ENCODE measurements around the gene CALN1.

The CALN1 gene

GRCh38 chr7:71784781-71785180 is 627.4 kb downstream of the CALN1 start:
- no peak for DNase-seq (ENCODE audit: low read depth)

DNA sequence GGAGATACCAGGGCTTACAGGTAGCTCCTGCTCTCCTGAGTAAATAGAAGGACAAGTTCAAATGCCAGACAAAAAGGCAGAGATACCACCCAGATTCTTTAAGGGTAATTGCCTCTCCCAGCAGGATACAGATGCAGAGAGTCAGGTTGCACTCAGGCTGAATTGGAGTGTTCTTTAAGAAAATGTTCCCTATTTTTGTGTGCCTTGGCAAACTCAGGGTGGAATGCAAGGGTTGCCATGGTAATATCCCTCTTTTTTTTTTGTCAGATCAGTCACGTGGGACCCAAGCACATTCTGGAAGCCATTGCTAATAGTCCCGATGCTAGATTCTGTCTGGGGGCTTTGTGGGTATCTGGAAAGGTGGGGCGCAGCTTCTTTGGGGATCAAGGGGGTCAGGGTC is 628.0 kb downstream of the CALN1 start:
- no peak for DNase-seq (ENCODE audit: low read depth)

DNA sequence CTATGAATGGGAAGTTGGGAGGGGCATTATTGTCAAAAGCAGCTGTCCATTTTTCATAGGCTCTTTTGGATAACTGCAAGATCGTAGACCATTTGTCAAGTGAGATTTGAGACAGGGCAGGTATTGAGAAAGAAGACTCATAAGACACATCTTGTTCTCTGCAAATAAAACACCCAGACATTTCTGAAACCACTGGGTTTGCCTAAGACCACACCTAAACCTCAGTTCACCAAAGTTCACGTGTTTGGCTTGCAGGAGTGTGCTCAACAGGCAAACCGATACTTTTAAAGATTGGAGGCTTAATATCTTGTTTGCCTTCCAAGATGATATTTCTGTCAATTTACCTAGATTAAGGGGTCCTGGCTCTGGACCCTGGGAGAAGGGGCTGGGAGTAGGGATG is 628.4 kb downstream of the CALN1 start:
- DNase-seq (ENCODE audit: low read depth), result no peak

GRCh38 chr7:71782051-71782450 is 630.1 kb downstream of the CALN1 start:
- no peak for DNase-seq (ENCODE audit: low read depth)

DNA sequence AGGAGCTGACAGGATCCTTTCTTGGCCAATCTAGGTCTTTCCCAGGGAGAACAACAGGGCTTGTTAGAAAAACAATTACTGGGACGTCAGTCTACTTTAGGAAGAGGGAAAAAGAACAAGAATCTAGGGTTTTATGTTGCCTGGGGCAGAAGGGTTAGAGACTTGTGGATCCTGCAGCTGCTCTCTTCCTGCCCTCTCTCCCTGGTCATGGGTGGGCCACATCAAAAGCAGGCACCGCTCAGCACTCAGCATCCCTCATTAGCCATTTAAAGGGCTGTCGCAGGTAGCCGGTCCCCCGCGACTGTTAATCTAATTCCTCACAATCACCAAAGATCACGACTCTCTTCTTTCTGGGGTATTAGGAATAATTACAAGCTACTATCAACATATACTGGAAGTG is 631.9 kb downstream of the CALN1 start:
- DNase-seq (ENCODE audit: low read depth), result no peak

DNA sequence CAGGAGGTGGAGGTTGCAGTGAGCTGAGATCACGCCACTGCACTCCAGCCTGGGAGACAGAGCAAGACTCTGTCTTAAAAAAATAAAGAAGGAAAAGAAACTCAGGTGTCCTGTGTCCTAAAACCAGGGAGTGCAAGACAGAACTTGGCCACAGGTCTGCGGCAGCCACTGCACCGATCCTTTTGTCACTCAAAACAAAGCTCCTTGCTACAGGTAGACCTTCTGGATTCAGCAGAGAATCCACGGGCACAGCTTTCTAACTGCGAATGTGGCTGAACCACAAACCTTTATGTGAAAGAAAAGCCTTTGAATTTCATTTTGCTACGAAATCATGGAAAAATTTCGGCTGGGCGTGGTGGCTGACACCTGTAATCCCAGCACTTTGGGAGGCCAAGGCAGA is 634.9 kb downstream of the CALN1 start:
- DNase-seq (ENCODE audit: low read depth), result no peak

GRCh38 chr7:71776726-71777125 is 635.4 kb downstream of the CALN1 start:
- no peak for DNase-seq (ENCODE audit: low read depth)

DNA sequence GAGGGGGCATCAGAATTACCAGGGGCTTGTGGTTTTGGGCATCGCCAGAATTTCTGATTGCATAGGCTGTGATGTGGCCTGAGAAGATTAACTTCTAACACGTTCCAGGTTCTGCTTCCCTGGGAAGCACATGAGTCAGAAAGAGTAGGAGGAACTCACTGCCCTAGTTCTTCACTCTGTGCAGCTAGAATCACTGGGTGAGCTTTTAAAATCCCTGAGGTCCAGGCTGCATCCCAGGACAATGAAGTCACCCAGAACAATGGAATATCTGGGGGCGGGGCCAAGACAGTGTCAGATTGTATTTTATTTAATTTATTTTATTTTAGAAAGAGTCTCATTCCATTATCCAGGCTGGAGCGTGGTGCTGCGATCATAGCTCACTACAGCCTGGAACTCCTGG is 636.5 kb downstream of the CALN1 start:
- no peak for DNase-seq (ENCODE audit: low read depth)

DNA sequence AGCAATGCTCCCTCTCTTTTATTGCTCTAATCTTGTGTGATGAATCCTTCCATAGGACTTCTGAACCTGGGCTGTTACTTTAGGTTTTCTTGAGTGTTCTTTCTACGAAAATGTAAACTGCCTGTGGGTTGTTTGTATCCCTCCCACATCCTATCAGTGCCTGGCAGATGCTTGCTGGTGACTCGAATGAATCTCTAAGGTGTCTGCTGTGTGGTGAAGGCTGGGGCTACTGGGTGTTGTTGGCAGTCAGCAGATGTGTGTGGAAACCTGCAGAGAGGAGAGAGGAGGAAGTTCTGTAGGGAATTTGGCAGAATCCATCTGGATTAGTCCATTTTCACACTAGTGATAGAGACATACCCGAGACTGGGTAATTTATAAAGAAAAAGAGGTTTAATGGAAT is 639.4 kb downstream of the CALN1 start:
- DNase-seq (ENCODE audit: low read depth), result no peak

DNA sequence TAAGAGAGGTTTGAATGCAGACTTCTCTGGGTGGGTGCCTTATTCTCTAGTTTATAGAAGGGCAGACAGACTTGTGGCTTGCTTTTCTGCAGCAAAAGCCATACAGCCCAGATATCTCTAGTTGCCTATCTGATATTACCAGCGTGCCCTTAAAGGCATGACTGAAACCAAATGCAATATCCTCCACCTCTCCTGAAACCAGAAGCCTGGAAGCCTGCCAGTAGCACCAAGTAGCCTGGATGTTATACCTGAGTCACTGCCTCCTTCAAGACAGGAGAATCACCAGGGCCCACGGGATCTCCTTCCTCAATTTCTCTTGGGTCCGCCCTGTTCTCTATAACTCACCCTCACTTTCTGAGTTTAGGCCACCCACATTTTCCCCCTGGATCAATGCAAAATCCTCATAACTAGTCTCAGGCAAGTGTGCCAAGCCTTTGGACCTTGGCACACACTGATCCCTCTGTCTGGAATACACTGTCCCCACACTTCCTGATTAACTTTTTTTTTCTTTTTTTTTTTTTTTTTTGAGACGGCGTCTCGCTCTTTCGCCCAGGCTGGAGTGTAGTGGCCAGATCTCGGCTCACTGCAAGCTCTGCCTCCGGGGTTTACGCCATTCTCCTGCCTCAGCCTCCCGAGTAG is 641.8 kb downstream of the CALN1 start:
- DNase-seq (ENCODE audit: low read depth), result no peak

DNA sequence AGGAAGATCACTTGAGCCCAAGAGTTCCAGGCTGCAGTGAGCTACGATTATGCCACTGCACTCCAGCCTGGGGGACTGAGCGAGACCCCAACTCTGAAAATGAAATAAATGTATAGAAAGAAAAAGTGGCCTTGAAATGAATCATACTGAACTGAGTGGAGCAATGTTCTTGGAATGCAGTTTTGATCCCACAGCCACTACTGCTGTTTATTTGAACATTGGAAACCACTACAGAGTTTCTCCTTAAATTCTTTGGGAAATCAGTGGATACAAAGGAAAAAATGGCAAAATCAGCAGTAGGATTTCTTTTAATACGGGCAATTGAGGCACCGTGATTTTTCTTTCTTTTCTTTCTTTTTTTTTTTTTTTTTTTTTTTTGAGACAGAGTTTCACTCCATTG is 642.8 kb downstream of the CALN1 start:
- no peak for DNase-seq (ENCODE audit: low read depth)

DNA sequence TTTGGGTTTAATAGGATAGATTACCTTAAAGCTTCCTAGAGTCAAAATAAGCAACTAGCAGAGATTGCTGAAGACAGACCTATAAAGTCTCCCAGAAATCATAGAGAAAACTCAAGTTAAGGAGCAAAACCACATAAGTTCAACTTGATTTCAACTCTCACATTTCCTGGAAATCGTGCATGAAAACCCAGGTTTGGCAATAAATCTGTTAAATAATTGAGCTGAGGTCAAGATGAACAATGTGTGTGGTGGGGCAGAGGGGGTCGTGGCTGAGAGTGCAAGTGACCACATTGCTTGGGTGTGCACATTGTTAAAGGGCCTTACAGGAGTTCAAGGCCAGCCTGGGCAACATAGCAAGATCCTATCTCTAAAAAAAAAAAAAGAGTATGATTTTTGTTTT is 643.7 kb downstream of the CALN1 start:
- DNase-seq (ENCODE audit: low read depth), result no peak

- no peak for DNase-seq (ENCODE audit: low read depth)
These were observed 646.1 kb downstream of the CALN1 start for GRCh38 chr7:71766016-71766415.

DNA sequence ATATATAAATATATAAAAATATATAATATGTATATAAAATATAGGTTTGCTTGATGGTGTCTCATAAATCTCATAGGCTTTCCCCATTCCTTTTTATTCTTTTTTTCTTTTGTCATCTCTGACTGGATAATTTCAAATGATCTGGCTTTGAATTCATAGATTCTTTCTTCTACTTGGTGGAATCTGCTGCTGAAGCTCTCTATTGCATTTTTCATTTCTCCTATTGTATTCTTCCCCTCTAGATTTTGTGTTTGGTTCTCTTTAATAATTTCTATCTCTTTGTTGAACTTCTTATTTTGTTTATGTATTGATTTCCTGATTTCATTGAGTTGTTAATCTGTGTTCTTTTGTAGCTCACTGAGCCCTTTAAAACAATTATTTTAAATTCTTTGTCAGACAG is 650.8 kb downstream of the CALN1 start:
- no peak for DNase-seq (ENCODE audit: low read depth)

DNA sequence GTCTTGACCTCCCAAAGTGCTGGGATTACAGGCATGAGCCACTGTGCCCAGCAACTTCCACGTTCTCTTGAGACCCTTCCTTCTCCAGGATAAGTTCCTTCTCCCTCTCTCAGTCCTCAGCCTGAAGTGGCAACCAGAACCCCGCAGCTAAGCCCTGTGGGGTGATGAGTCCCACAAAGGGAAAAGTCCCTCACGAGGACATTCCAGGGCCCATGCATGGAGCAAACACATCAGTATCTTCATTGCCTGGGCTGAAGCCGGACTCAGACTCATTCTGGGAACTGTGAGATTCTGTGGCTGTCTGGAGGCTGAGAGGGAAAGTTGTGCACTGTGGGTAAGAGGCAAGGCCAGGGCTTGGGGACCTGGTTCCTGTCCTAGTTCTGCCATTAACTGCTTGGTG is 657.3 kb downstream of the CALN1 start:
- no peak for DNase-seq (ENCODE audit: low read depth)

GRCh38 chr7:71753956-71754664 is 658.0 kb downstream of the CALN1 start:
- DNase-seq (ENCODE audit: low read depth), result no peak

- DNase-seq (ENCODE audit: low read depth), result no peak
These were observed 658.9 kb downstream of the CALN1 start for GRCh38 chr7:71753236-71753635.

- no peak for DNase-seq (ENCODE audit: low read depth)
These were observed 659.8 kb downstream of the CALN1 start for GRCh38 chr7:71752171-71752935.

DNA sequence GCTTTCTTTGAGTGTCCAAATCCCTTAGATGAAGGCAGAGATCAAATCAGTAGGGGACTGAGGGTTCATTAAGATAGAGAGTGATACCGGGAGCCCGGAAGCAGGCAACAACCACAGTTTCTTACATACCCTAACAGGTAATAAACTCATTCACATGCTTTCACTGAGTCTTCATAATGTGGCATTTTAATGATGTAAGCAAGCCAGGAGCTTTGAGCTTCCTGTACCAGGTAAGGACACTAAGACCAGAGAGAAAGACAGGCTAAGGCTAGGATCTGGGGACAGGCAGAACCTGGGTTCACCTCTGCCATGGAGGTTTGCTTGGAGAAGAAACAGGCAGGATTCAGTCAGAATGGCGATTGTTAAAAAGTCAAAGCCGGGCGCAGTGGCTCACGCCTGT is 661.8 kb downstream of the CALN1 start:
- no peak for DNase-seq (ENCODE audit: low read depth)

GRCh38 chr7:71746006-71746405 is 666.1 kb downstream of the CALN1 start:
- no peak for DNase-seq (ENCODE audit: low read depth)

DNA sequence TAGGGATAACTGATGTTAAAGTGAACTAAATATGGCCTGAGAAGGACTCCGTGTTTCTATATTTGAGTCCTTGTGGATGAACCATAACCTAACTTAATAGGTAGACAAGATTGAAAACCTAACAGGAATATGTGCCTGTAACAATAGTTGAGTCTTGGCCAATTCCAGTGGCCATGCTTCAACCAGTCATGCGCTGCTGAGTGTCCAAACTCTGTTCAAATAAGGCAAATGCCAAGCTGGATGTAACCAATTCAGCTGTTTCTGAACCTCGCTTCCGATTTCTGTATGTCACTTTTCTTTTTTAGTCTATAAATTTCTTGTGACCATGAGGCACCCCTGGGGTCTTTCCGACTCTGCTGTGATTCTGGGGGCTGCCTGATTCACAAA is 672.0 kb downstream of the CALN1 start:
- no peak for DNase-seq (ENCODE audit: low read depth)

GRCh38 chr7:71739520-71740173 is 672.5 kb downstream of the CALN1 start:
- no peak for DNase-seq (ENCODE audit: low read depth)
